Erythroblast (primary cell): ENCODE measurements around the gene PCYT2.

Experiments used
- GATA1 ChIP-seq: IDR thresholded peaks from 2 replicates; pipeline ENCODE4 v1.6.1; 2011; ENCODE audit warnings: low read depth, mild to moderate bottlenecking, control low read depth, low read length, moderate library complexity
- POLR2A ChIP-seq: IDR thresholded peaks from 2 replicates; pipeline ENCODE4 v1.6.1; 2011; ENCODE audit warnings: mild to moderate bottlenecking, low read length

DNA sequence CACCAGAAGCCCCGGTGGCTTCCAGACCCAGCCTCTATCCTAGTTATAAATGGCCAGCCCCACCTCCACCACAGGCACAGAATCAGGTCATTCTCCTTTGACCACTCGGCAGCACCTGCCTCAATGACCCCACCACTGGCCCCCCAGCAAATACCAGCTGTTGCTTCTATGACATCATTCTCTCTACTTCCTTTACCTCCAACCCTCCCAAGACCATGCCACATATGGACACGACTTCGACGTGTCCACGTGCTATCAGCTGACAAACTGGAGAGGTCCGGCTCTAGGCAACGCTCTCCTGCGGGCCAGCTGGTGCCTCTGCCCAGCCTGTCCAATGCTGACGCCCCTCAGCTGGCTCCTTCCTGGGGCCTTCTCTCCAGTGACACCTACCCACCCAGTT is 25.7 kb downstream of the PCYT2 start:
- TF ChIP-seq POLR2A (no peak), GATA1 (no peak)
